ENCODE results near the gene MPRIP.
A peak's percentile ranks its signal among the peaks of the same experiment; 100 is the strongest.

Gene MPRIP

DNA sequence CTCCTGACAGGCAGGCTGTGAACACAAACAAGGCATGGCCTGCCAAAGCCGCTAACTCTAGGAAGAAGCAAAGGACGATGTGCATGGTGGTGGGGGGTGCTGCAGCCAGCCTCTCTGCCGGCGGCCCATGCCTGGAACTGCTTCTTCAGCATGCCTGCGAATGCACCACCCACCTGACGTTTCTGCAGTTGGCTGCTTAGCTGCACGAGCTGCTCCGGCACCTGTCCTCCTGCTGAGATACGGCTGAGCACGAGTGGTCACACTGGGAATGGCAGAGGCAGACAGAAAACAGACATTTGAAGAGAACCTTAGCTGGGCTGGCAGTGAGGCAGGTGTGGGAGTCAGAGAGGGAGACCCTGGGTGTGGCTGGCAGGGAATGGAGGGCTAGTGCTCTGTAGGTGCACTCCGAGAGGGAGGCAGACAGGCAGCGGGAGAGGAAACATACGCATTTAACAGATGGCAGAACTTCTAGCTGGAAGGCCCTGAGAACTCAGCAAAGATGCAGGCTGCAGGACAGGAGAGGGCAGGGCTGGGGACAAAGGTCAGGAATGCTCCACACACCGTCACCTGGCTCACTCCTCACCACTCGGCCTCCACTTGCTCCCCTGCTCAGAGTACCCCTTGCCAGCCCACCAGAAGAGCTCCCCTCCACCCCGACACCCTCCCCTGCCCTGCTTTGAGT lies 189.5 kb downstream of the MPRIP start:
- DNase-seq (ENCODE audit: low read depth in 3 of 3), result no peak

DNA sequence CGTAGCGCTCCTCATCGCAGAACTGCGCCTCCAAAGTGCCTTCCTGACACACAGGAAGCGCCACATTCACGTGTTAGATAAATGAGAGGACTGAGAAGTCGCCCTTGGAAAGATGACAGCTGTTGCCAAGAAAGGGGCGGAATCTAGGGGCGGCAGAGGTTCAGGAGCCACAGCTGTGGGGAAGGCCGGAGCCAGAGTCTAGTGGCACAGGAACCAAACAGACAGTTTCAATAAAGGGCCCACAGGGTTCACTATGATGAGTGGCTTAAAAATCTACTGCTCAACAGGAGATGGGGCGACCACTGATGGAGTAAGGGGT lies 190.0 kb downstream of the MPRIP start:
- DNase-seq (ENCODE audit: low read depth in 3 of 3), result no peak

DNA sequence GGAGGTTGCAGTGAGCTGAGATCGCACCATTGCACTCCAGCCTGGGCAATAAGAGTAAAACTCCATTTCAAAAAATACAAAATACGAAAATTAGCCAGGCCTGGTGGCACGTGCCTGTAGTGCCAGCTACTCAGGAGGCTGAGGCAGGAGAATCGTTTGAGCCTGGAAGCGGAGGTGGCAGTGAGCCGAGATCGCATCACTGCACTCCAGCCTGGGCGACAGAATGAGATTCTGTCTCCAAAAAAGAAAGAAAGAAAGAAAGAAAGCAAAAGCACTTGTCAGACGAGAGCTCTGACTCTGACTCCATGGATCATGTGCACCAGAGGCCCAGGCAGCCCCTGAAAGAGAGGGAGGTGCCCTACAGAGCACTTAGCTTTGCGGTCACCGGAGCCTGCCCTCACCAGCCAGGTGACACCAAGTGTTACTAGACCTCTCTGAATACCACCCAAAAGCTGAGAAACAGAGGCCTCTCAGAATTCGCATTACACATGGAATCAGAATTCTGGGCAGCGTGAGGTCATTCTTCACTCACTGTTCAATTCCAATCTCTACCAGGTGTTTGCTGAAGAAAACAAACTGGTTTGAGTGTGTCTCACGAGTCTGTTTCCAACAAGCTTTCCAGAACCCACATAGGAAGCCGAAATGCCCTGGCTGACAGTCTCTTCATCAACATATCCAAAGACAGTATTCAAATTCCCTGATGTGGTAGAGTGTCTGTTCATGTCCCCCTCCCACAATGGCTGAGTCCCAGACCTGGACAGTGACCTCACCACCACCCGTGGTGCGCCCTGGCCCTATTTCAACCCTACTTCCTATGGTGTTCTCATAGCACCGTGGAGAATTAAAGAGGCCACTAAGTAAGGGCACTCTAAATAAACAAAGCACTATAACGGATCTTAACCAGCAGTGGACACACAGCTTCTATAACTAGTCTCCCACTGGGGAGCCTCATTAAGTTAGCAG lies 193.2 kb downstream of the MPRIP start:
- DNase-seq (ENCODE audit: low read depth in 3 of 3), result no peak

DNA sequence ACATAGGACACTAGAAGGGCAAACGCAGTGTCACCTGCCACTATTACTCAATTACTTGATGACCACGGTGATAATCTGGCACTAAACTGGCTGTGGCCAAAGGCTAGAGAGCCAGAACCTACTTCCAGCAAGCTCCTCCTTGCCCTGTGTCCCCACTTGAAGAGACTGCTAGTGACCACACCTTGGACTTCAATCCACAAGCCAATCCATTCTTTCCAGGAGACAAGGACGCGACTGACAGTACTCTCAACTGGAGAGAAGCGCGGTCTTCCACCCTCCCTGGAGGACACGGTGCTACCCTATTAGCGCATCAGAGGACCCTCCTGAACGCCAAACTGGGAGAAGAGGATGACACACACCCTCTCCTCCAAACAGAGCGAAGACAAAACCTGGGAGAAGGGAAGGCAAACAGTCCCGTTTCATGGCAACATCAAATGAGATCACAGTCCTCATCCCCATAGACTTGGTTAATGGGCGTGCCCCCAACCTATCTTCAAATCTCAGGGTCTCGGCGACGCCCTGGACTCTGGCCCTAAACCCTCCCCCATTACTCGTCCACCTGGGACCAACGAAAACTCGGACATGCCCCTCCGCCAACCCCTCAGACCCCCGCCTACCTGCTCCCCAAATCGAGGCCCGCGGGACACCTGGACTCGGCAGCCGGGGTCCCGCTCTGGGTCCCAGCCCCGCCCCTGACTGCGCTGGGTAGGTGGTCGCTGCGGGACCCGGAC lies 194.2 kb downstream of the MPRIP start:
- no peak for DNase-seq (ENCODE audit: low read depth in 3 of 3)

DNA sequence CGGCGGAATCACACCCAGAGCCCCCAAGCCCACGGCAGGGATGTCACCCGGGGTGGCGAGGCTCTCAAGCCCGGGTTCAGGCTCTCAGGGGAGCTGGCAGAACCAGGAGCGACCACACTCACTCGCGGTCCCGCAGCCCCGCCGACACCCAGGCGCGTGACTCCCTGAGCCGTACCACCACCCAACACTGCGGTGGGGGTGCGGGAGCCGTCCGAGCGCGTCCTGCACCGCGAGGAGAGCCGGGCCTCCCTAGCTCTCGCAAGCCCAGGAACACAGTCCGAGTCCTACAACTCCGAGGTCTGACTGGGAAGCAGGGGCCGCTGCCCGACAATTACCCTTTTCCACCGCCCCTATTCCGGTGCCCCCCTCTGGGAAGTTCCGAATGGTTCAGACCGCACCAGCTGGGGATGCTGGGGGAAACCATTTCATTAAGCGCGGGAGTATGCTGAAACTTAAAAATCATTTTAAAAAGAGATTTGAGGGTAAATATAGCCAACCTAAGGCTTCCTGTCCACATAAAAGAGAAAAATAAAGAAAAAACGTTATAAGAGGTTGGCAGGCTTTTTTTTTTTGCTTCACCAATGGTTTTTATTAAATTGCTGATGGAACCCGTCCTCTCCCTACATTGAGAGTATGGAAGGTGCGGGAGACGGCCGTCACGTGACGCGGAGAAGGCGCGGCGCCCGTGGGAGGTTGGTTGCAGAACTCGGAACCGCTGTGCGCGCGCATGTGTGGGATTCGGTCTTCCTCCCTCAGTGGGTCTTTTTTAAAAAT lies 195.0 kb downstream of the MPRIP start, which contains the start of gene FLCN:
Gene FLCN, minus strand, starts transcription at position 143 of the 774 bp plus-strand sequence. CDS start 9,031 bp downstream, outside the sequence.
- peak; percentile 79 to 89 (median 85) for DNase-seq (ENCODE audit: low read depth in 3 of 3)

DNA sequence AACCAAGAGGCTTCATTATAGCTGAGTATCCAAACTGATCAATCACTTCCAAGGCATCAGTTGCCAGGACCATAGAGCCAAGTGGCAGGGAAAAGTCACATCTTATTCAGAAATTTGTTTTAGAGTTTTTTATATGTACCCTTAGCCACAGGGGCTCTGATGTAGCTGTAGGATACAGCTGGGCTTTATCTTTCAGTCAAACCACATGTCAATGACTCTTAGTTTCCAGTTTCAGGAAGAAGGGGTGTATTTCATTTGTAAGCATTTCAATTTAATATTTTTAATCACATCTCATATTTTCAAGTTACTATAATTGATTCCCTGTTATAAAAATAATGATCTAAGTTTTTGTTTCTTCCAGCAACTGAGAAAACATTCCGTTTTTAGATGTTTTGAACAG lies 197.6 kb downstream of the MPRIP start:
- no peak for DNase-seq (ENCODE audit: low read depth in 3 of 3)

DNA sequence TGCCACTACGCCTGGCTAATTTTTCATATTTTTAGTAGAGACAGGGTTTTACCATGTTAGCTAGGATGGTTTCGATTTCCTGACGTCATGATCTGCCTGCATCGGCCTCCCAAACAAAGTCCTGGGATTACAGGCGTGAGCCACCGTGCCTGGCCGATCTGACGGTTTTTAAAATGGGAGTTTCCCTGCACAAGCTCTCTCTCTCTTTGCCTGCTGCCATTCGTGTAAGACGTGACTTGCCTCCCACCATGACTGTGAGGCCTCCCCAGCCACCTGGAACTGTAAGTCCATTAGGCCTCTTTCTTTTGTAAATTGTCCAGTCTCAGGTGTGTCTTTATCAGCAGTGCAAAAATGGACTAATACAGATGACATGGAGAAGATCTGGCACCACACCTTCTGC lies 199.4 kb downstream of the MPRIP start:
- DNase-seq (ENCODE audit: low read depth in 3 of 3), result no peak

DNA sequence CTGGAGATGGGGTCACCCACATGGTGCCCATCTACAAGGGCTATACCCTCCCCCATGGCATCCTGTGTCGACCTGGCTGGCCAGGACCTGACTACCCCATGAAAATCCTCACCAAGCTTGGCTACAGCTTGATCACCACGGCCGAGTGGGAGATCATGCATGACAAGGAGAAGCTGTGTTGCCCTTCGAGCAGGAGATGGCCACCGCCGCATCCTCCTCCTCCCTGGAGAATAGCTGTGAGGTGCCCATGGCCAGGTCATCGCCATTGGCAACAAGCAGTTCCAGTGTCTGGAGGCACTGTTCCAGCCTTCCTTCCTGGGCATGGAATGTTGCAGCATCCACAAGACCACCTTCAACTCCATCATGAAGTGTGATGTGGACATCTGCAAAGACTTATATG lies 200.0 kb downstream of the MPRIP start:
- DNase-seq (ENCODE audit: low read depth in 3 of 3), result no peak
